ENCODE data around the gene OR8J3. TPM values are rescaled to one million over a fixed set of nuclear protein-coding genes. Genes with fewer than 3 reads are reported as not detected.

OR8J3 gene, protein sequence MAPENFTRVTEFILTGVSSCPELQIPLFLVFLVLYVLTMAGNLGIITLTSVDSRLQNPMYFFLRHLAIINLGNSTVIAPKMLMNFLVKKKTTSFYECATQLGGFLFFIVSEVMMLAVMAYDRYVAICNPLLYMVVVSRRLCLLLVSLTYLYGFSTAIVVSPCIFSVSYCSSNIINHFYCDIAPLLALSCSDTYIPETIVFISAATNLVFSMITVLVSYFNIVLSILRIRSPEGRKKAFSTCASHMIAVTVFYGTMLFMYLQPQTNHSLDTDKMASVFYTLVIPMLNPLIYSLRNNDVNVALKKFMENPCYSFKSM
- total RNA-seq: not detected
- not detected for polyA plus RNA-seq

DNA sequence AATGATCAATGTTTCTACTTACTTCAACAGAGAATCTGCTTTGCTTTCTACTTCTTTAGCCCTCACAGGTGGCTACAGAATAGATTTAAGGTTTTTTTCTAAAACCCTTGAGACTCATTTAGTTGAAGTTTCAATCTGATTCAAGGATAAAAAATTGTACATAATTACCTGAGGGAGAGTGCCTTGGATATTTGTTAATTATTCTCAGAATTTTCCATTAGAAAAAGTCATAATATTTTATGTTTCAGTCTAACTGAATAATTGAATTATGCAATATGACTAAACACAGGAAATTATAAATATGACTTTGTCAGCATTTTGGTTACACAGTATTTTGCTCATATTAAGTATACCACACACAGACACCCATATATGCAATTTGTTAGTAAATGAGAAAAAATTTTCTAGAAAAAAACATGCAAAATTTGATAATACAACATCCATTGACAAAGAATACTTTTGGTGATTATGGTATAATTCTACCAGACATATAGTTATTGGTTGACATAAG lies at the start of gene OR8J3:
Gene OR8J3, minus strand, starts transcription at position 51 of the 511 bp plus-strand sequence. CDS start 2,483 bp downstream, outside the sequence.
- no peak within 1 kb of the TSS for H3K4me3 ChIP-seq
- H3K9me3 ChIP-seq: no peaks in the 10 kb centered on the region
- DNase-seq (no peak), FAIRE-seq (no peak), ATAC-seq (no peak)
- H3K4me1 ChIP-seq: no peaks in the 10 kb centered on the region
- TF ChIP-seq, protein P1, sequence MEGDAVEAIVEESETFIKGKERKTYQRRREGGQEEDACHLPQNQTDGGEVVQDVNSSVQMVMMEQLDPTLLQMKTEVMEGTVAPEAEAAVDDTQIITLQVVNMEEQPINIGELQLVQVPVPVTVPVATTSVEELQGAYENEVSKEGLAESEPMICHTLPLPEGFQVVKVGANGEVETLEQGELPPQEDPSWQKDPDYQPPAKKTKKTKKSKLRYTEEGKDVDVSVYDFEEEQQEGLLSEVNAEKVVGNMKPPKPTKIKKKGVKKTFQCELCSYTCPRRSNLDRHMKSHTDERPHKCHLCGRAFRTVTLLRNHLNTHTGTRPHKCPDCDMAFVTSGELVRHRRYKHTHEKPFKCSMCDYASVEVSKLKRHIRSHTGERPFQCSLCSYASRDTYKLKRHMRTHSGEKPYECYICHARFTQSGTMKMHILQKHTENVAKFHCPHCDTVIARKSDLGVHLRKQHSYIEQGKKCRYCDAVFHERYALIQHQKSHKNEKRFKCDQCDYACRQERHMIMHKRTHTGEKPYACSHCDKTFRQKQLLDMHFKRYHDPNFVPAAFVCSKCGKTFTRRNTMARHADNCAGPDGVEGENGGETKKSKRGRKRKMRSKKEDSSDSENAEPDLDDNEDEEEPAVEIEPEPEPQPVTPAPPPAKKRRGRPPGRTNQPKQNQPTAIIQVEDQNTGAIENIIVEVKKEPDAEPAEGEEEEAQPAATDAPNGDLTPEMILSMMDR (IDR thresholded peaks at IDR 0.05): no peak
- intact Hi-C loops (cut with DNase I): no loop called here
- H3K27ac ChIP-seq: no peak within 1 kb of the TSS
- H3K27me3 ChIP-seq: no peaks in the 10 kb centered on the region
- no peaks in the 10 kb centered on the region for H3K36me3 ChIP-seq

DNA sequence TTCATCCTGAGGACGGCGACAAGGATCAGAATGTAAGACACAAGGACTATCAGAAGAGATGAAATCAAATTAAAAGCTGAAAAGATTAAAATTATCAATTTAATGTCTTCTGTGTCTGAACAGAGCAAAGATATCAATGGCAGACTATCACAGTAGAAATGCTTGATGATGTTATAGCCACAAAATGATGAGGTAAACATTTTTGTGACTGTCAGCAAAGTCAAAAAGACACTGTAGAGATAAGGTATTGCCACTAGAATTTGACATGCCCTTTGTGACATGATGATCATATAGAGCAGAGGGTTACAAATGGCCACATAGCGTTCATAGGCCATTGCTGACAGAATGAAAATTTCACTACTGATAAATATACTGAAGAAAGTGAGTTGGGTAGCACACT lies 48.6 kb upstream of the OR8J3 start:
- Histone ChIP-seq H3K4me3 (no peak overlapping the region), H3K27me3 (no peaks in the 10 kb centered on the region), H3K36me3 (no peaks in the 10 kb centered on the region), H3K27ac (no peak overlapping the region), H3K9me3 (peaks cover 0 to 3% (median 0%) of the 10 kb centered on the region in 4 donors), H3K4me1 (no peaks in the 10 kb centered on the region)
- intact Hi-C loops (cut with DNase I): no loop called here
- TF ChIP-seq, protein P1 (IDR thresholded peaks at IDR 0.05): no peak
- FAIRE-seq (no peak), DNase-seq (no peak), ATAC-seq (no peak)
- WGBS, 2 donors: 77 to 80% methylated on average over 3 of the region's 3 CpGs

DNA sequence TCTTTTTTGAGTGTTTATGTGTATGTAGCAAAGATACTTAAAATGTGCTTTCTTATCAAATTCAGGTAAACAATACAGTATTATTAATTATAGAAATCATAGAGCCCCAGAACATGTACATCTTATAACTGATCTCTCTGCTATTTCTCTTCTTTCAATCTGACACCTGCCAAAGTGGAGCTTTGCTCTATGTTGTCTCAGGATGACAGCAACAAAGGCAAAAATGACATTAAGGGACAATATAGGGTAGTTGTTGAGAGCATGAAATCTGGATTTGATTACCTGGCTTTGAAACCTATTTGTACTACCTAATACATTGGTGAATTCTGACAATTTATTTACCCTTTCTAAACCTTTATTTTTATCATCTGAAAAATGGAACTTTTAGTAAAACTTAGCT lies 43.5 kb upstream of the OR8J3 start:
- DNase-seq (no peak), ATAC-seq (no peak), FAIRE-seq (no peak)
- no peaks in the 10 kb centered on the region for H3K36me3 ChIP-seq
- no peak overlapping the region for H3K27ac ChIP-seq
- intact Hi-C loops (cut with DNase I): no loop called here
- no peaks in the 10 kb centered on the region for H3K9me3 ChIP-seq
- H3K27me3 ChIP-seq: no peaks in the 10 kb centered on the region
- no peak overlapping the region for H3K4me3 ChIP-seq
- H3K4me1 ChIP-seq: no peaks in the 10 kb centered on the region
- TF ChIP-seq, protein P1 (IDR thresholded peaks at IDR 0.05): no peak

DNA sequence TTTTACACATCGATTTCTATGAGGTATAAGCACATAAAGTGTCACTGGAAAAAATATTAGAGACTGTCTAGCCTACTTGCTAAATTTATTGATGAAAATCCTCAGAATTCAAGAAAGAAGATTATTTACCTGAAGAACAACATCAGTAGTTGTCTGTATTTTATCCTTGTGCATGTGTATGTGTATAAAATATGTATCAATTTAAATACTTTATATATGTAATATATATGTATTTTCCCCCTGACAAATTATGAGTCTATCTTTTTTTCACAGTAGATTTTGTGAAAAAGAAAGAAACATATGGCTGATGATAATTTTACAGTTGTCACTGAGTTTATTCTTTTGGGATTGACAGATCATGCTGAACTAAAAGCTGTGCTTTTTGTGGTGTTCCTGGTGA lies 36.3 kb upstream of the OR8J3 start, which contains the start of gene OR5J2:
Gene OR5J2, plus strand, starts transcription at position 301 of the 400 bp plus-strand sequence. Its CDS starts 0 bp downstream, at position 301.
- Histone ChIP-seq H3K27ac (no peak within 1 kb of the TSS), H3K4me3 (no peak within 1 kb of the TSS), H3K27me3 (no peaks in the 10 kb centered on the region), H3K9me3 (no peaks in the 10 kb centered on the region), H3K36me3 (no peaks in the 10 kb centered on the region), H3K4me1 (no peaks in the 10 kb centered on the region)
- TF ChIP-seq, protein P1 (IDR thresholded peaks at IDR 0.05): no peak
- DNase-seq (no peak), FAIRE-seq (no peak), ATAC-seq (no peak)
- intact Hi-C loops (cut with DNase I): no loop called here
- WGBS, 2 donors: 55 to 57% methylated on average over 1 of the region's 1 CpG

DNA sequence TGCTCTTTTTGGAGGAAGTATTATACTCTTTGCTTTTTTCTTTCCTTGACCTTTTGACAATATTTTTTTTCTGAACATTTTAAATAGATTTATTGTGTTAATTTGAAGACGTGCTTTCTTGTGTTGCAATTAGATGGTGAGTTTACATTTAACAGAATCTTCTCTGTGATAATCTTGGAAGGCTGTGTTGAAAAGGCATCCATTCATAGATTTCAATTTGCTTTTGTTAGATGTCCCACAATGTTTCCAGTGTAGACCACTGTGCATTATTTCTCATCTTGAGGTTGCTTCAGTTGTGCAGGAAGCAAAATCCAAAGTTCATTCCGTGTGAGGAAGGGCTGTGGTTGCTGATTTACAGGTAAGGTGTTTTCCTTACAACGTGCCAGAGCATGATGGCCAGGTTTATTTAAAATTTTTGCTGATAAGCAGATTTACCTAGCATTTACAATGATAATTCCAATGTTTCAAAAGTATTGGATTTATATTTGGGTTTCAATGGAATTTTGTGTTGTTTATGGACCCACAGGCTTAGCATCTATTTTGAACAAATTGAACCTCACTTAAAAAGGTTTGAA lies 32.3 kb upstream of the OR8J3 start:
- TF ChIP-seq, protein P1 (IDR thresholded peaks at IDR 0.05): no peak
- no peaks in the 10 kb centered on the region for H3K9me3 ChIP-seq
- ATAC-seq (no peak), FAIRE-seq (no peak), DNase-seq (no peak)
- 11 to 13% methylated on average over 3 of the region's 3 CpGs for WGBS, 2 donors
- no peaks in the 10 kb centered on the region for H3K4me1 ChIP-seq
- no peak overlapping the region for H3K4me3 ChIP-seq
- no peaks in the 10 kb centered on the region for H3K36me3 ChIP-seq
- H3K27ac ChIP-seq: no peak overlapping the region
- intact Hi-C loops (cut with DNase I): no loop called here
- no peaks in the 10 kb centered on the region for H3K27me3 ChIP-seq

Data from pancreas (tissue), 10 donors.